Naive thymus-derived CD4-positive, alpha-beta T cell (primary cell): ENCODE data around the gene AKT3. TPM values are rescaled to one million over a fixed set of nuclear protein-coding genes. Genes with fewer than 3 reads are reported as not detected.

Experiments used
- ATAC-seq: fragments of 150-1000 bp; cut with Tn5 transposase; 2 replicates; pipeline ENCODE4 v1.10.0; 2021; ENCODE audit warnings: mild to moderate bottlenecking, moderate library complexity
- CTCF ChIA-PET: fragments of 350-600 bp; sonication (Branson Sonifier 250); formaldehyde crosslinking; loops from one replicate; lab custom pipeline; 2021; ENCODE audit warnings: antibody characterized with exemption; lab: Charles Lee
- POLR2A ChIA-PET: fragments of 350-600 bp; sonication (Branson Sonifier 250); formaldehyde crosslinking; loops from one replicate; lab custom pipeline; 2021; ENCODE audit warnings: antibody characterized with exemption, inconsistent platforms; lab: Charles Lee
- DNase-seq, 9 donors: peaks; one replicate each; pipeline versions ENCODE4 v3.0.0 to v3.0.0-alpha.2; 2020 to 2022; ENCODE audit warnings: mixed read lengths in 1 of 9
- H3K27ac ChIP-seq: one replicate; pipeline ENCODE4 v1.7.0; 2013; ENCODE audit warnings: mild to moderate bottlenecking, low read depth, low read length, moderate library complexity
- H3K27me3 ChIP-seq, 2 donors: one replicate each; pipeline ENCODE4 v1.7.0; 2013; ENCODE audit warnings: low read length in 2 of 2, mild to moderate bottlenecking in 2 of 2, moderate library complexity in 2 of 2; ENCODE audit not compliant: control insufficient read depth in 2 of 2, insufficient read depth in 2 of 2
- H3K36me3 ChIP-seq, 3 experiments: 1 replicate in 2 of 3; 2 replicates in 1 of 3; pipeline ENCODE4 v1.7.0; 2013; ENCODE audit warnings: low read length in 3 of 3, mild to moderate bottlenecking in 3 of 3, moderate library complexity in 1 of 3; ENCODE audit not compliant: insufficient read depth in 3 of 3, control insufficient read depth in 2 of 3
- H3K4me1 ChIP-seq, 2 donors: one replicate each; pipeline ENCODE4 v1.7.0; 2013; ENCODE audit warnings: low read length in 2 of 2, mild to moderate bottlenecking in 2 of 2, moderate library complexity in 1 of 2; ENCODE audit not compliant: control insufficient read depth in 2 of 2, insufficient read depth in 2 of 2
- H3K4me3 ChIP-seq: 2 replicates; pipeline ENCODE4 v1.7.0; 2013; ENCODE audit warnings: mild to moderate bottlenecking, low read length
- H3K9me3 ChIP-seq, 3 experiments: 1 replicate in 2 of 3; 2 replicates in 1 of 3; pipeline ENCODE4 v1.7.0; 2013; ENCODE audit warnings: low read length in 3 of 3; ENCODE audit not compliant: control insufficient read depth in 2 of 3
- H3K27ac Mint-ChIP-seq, 9 donors: one replicate each; pipeline ENCODE4 v1.8.0; 2020 to 2022; ENCODE audit warnings: mixed read lengths in 9 of 9, mild to moderate bottlenecking in 8 of 9, moderate library complexity in 5 of 9, inconsistent platforms in 2 of 9
- H3K27me3 Mint-ChIP-seq, 5 donors: one replicate each; pipeline ENCODE4 v1.8.0; 2021 to 2022; ENCODE audit warnings: mixed read lengths in 5 of 5, mild to moderate bottlenecking in 1 of 5
- H3K36me3 Mint-ChIP-seq, 5 donors: one replicate each; pipeline ENCODE4 v1.8.0; 2020 to 2022; ENCODE audit warnings: mixed read lengths in 5 of 5, mild to moderate bottlenecking in 3 of 5, inconsistent platforms in 1 of 5
- H3K4me1 Mint-ChIP-seq, 7 donors: one replicate each; pipeline ENCODE4 v1.8.0; 2020 to 2022; ENCODE audit warnings: mixed read lengths in 7 of 7, mild to moderate bottlenecking in 3 of 7, inconsistent platforms in 1 of 7
- H3K4me3 Mint-ChIP-seq, 10 donors: one replicate each; pipeline ENCODE4 v1.8.0; 2020 to 2022; ENCODE audit warnings: mild to moderate bottlenecking in 10 of 10, mixed read lengths in 10 of 10, moderate library complexity in 6 of 10, inconsistent platforms in 2 of 10
- H3K9me3 Mint-ChIP-seq, 11 donors: one replicate each; pipeline ENCODE4 v1.8.0; 2020 to 2022; ENCODE audit warnings: mixed read lengths in 11 of 11, mild to moderate bottlenecking in 4 of 11, inconsistent platforms in 1 of 11, moderate library complexity in 1 of 11
- intact Hi-C, 2 donors: fragments of 100-400 bp; cut with micrococcal nuclease; formaldehyde crosslinking; loops; one replicate each; pipeline ENCODE4 v1.15.1; 2023
- polyA plus RNA-seq, 2 donors: library from polyadenylated mRNA; unstranded; fragments of 300-500 nt; fragmentation: Illumina TruSeq; gene quantifications; one replicate each; pipeline ENCODE4 v1.2.3, GENCODE V29; 2021
- total RNA-seq, 6 experiments: library from RNA in 5 of 6; stranded (reverse) in 5 of 6; gene quantifications; 1 replicate in 5 of 6; 2 replicates in 1 of 6; pipeline ENCODE4 v1.2.3 and lab custom pipeline; 2021 to 2026

AKT3 gene
- total and polyA plus RNA-seq, 7 experiments from 2014 or later: 1.6 to 123 (median 69.4) TPM

DNA sequence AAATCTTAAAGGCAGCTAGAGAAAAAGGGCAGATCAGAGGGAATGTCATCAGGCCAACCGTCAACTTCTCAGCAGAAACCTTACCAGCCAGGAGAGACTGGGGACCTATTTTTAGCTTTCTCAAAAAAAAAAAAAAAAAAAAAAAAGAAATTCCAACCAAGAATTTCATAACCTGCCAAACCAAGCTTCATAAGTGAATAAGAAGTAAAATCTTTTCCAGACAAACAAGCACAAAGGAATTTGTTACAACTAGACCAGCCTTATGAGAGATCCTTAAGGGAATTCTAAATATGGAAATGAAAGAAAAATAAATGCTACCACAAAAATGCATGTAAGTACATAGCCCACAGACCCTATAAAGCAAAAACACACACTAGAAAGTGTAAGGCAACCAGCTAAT, 267.7 kb downstream of the AKT3 start:
- Histone ChIP-seq H3K27ac (no peak overlapping the region), H3K36me3 (peaks cover 0 to 4% (median 0%) of the 10 kb centered on the region in 3 experiments), H3K4me1 (no peaks in the 10 kb centered on the region), H3K9me3 (peaks cover 0 to 13% (median 8%) of the 10 kb centered on the region in 3 experiments), H3K27me3 (no peaks in the 10 kb centered on the region), H3K4me3 (no peak overlapping the region)
- POLR2A ChIA-PET: interaction anchor here (0.7 kb wide), 1 partner anchor 21 kb away, joined by 3 read pairs; no protein-coding TSS in a partner anchor
- H3K36me3 Mint-ChIP-seq: peaks cover 40 to 89% (median 74%) of the 10 kb centered on the region in 5 donors
- peak overlapping the region in 1 of 9 donors; percentile 14 for H3K27ac Mint-ChIP-seq
- H3K27me3 Mint-ChIP-seq: no peaks in the 10 kb centered on the region
- no peak overlapping the region for H3K4me3 Mint-ChIP-seq
- CTCF ChIA-PET: interaction anchor here (0.7 kb wide), 1 partner anchor 31 kb away, joined by 6 read pairs; no protein-coding TSS in a partner anchor
- intact Hi-C loops: no loop called here
- peaks cover 11 to 59% (median 33%) of the 10 kb centered on the region in 11 donors for H3K9me3 Mint-ChIP-seq
- H3K4me1 Mint-ChIP-seq: peaks cover 0 to 14% (median 5%) of the 10 kb centered on the region in 7 donors
- DNase-seq: no peak
- no peak for ATAC-seq

DNA sequence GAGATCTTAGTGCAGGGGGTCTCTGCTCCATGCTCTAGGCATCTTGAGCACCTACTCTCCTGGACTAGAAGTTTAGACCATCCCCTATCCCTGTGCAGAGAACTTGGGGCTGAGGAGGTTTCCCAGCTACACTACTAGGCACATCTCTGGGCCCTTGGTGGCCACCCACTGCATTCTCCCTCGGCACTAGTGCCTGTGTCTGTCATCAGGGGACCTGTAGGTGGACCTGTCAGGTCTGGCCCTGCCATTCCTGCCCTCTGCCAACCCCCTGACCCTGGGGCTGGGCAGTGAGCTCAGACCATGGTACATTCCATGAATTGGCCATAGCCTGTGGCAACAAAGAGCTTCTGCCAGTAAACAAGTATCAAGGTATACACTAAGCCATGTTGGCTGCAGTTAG, 269.1 kb downstream of the AKT3 start:
- intact Hi-C loops: no loop called here

DNA sequence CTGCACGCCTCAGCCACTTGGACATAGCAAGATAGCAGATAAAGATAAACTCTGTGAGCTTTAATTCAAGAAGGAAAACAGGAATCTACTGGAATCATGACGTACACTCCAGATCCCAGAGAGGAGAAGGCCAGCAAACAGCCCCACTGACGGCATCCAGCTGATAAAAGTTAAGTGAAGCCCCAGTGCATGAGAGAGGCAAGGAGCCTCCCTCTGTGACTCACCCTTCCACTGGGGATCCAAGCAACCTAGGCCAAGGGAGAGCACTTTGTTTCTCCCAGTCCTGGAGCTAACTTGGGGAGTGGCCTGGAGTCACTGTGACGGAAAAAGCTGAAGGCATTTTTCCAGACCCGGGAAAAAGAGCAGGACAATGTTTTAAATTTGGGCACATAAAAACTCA, 270.0 kb downstream of the AKT3 start:
- no peak overlapping the region for H3K4me3 Mint-ChIP-seq
- no peak overlapping the region for H3K27ac ChIP-seq
- peaks cover 0 to under 1% (median 0%) of the 10 kb centered on the region in 3 experiments for H3K36me3 ChIP-seq
- peaks cover 0 to 18% (median 8%) of the 10 kb centered on the region in 7 donors for H3K4me1 Mint-ChIP-seq
- no peaks in the 10 kb centered on the region for H3K27me3 Mint-ChIP-seq
- H3K4me1 ChIP-seq: no peaks in the 10 kb centered on the region
- CTCF ChIA-PET: no interaction called here
- no peak overlapping the region for H3K4me3 ChIP-seq
- intact Hi-C loops: no loop called here
- H3K36me3 Mint-ChIP-seq: peaks cover 38 to 84% (median 67%) of the 10 kb centered on the region in 5 donors
- H3K27me3 ChIP-seq: no peaks in the 10 kb centered on the region
- DNase-seq (no peak), ATAC-seq (no peak)
- H3K9me3 ChIP-seq: peaks cover 0 to 10% (median 8%) of the 10 kb centered on the region in 3 experiments
- H3K27ac Mint-ChIP-seq: no peak overlapping the region
- H3K9me3 Mint-ChIP-seq: peaks cover 9 to 44% (median 29%) of the 10 kb centered on the region in 11 donors
- POLR2A ChIA-PET: no interaction called here

More for the DNA sequence above, 269.1 kb downstream of the AKT3 start:
- H3K36me3 ChIP-seq: peaks cover 0 to 4% (median 0%) of the 10 kb centered on the region in 3 experiments
- H3K27me3 Mint-ChIP-seq: no peaks in the 10 kb centered on the region
- H3K4me1 Mint-ChIP-seq: peaks cover 0 to 19% (median 7%) of the 10 kb centered on the region in 7 donors
- ChIA-PET CTCF (no interaction called here), POLR2A (no interaction called here)
- H3K27ac Mint-ChIP-seq: no peak overlapping the region
- ATAC-seq: no peak
- peaks cover 11 to 53% (median 33%) of the 10 kb centered on the region in 11 donors for H3K9me3 Mint-ChIP-seq
- no peak overlapping the region for H3K27ac ChIP-seq
- H3K4me1 ChIP-seq: no peaks in the 10 kb centered on the region
- peaks cover 0 to 13% (median 8%) of the 10 kb centered on the region in 3 experiments for H3K9me3 ChIP-seq
- H3K4me3 Mint-ChIP-seq: no peak overlapping the region
- H3K4me3 ChIP-seq: no peak overlapping the region
- no peaks in the 10 kb centered on the region for H3K27me3 ChIP-seq
- DNase-seq: no peak
- peaks cover 45 to 88% (median 74%) of the 10 kb centered on the region in 5 donors for H3K36me3 Mint-ChIP-seq

DNA sequence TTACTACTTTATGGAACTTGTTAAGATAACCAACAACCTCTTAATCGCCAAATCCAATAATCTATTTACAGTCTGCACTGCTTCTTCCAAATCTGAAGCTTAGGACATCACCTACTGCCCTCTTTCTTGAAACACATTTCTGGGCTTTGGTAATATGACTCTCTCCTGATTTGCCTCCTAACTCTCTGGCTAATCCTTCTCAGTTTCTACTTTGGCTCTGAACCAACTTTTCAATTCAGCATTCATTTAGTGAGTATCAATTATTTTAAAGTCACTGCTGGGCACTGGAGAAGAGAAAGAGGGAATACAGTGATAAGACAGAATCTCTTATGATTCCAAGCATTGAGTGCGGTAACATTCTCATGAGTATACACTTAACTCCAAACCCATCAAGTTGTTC, 275.0 kb downstream of the AKT3 start:
- ChIA-PET CTCF (no interaction called here), POLR2A (no interaction called here)
- no peak overlapping the region for H3K27ac ChIP-seq
- no peaks in the 10 kb centered on the region for H3K27me3 ChIP-seq
- H3K9me3 Mint-ChIP-seq: peaks cover 0 to 9% (median 0%) of the 10 kb centered on the region in 11 donors
- H3K27ac Mint-ChIP-seq: no peak overlapping the region
- no peak for DNase-seq
- peaks cover 0 to 15% (median 0%) of the 10 kb centered on the region in 3 experiments for H3K36me3 ChIP-seq
- no peaks in the 10 kb centered on the region for H3K4me1 ChIP-seq
- peaks cover 23 to 78% (median 62%) of the 10 kb centered on the region in 5 donors for H3K36me3 Mint-ChIP-seq
- H3K4me3 ChIP-seq: no peak overlapping the region
- no peaks in the 10 kb centered on the region for H3K9me3 ChIP-seq
- no peak overlapping the region for H3K4me3 Mint-ChIP-seq
- intact Hi-C loops: no loop called here
- H3K4me1 Mint-ChIP-seq: peaks cover 0 to 14% (median 5%) of the 10 kb centered on the region in 7 donors
- ATAC-seq: no peak
- H3K27me3 Mint-ChIP-seq: no peaks in the 10 kb centered on the region

DNA sequence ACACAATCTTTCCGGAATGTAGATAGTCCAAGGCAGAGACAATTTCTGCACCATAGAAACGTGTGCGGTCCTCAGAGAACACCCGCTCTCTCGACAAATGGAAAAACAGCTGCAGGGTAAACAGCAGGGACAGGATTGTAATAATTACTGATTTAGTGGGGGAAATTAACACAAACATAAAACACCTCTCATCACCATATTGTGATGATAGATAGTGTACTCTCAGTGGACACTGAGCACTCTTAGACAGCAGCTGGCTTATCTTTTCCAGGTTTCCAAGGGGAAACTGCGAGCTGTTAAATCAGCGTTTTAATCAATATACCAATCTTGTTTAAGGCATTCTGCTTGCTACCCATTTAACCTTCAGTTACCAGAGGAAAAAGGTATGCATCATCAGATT, 277.1 kb downstream of the AKT3 start:
- no peak overlapping the region for H3K4me3 Mint-ChIP-seq
- Histone ChIP-seq H3K27ac (no peak overlapping the region), H3K4me1 (no peaks in the 10 kb centered on the region), H3K27me3 (no peaks in the 10 kb centered on the region), H3K9me3 (no peaks in the 10 kb centered on the region), H3K36me3 (peaks cover 0 to 18% (median 0%) of the 10 kb centered on the region in 3 experiments), H3K4me3 (no peak overlapping the region)
- ChIA-PET CTCF (no interaction called here), POLR2A (no interaction called here)
- H3K4me1 Mint-ChIP-seq: peaks cover 0 to 10% (median 4%) of the 10 kb centered on the region in 7 donors
- intact Hi-C loops: no loop called here
- no peak for ATAC-seq
- H3K27ac Mint-ChIP-seq: no peak overlapping the region
- peaks cover 0 to 5% (median 0%) of the 10 kb centered on the region in 11 donors for H3K9me3 Mint-ChIP-seq
- peaks cover 13 to 75% (median 56%) of the 10 kb centered on the region in 5 donors for H3K36me3 Mint-ChIP-seq
- H3K27me3 Mint-ChIP-seq: no peaks in the 10 kb centered on the region
- DNase-seq: no peak

DNA sequence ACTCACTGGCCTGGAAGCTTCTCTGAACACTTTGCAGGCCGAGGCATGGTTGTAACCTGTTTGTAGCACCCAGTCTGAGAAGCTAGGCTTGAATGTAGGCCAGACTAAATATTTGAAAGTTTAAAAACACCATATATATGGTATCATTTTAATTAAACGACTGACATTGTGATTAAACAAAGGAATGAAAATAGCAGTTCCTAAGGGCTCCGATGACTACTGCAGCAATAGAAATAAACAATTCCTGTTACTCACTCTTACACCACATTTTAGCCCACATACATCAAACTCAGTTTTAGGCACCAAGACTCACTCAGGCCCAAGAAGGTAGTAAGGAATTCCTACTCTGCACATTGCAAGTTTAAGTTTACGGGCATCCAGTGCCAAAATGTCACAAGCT, 281.2 kb downstream of the AKT3 start:
- intact Hi-C loops: no loop called here
- H3K4me1 ChIP-seq: no peaks in the 10 kb centered on the region
- no peaks in the 10 kb centered on the region for H3K27me3 Mint-ChIP-seq
- H3K9me3 Mint-ChIP-seq: peaks cover 0 to 2% (median 0%) of the 10 kb centered on the region in 11 donors
- no peak overlapping the region for H3K27ac Mint-ChIP-seq
- CTCF ChIA-PET: no interaction called here
- DNase-seq (no peak), ATAC-seq (no peak)
- H3K4me3 Mint-ChIP-seq: no peak overlapping the region
- no peaks in the 10 kb centered on the region for H3K27me3 ChIP-seq
- peaks cover 6 to 80% (median 54%) of the 10 kb centered on the region in 5 donors for H3K36me3 Mint-ChIP-seq
- H3K4me3 ChIP-seq: no peak overlapping the region
- peaks cover 0 to 4% (median 0%) of the 10 kb centered on the region in 7 donors for H3K4me1 Mint-ChIP-seq
- H3K27ac ChIP-seq: no peak overlapping the region
- H3K9me3 ChIP-seq: no peaks in the 10 kb centered on the region
- POLR2A ChIA-PET: no interaction called here
- peaks cover 0 to 22% (median 4%) of the 10 kb centered on the region in 3 experiments for H3K36me3 ChIP-seq

DNA sequence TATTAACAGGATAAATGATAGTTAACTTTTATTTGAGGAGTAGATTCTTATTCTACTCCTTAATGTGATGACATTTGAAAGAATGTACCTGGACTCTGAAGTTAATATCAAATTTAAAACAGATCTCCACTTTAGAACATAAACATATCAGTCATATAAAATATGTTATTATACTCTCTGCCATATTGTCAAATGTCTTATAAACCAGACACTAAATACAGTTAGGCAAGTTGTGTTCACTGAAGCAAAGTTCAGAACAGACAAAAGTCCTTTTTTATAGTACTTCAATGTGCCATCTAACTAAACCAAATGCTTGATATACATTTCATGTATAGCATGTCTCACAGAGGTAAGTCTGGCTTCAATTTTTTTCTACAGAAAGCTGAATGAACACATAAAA, 285.2 kb downstream of the AKT3 start:
- H3K4me3 Mint-ChIP-seq: no peak overlapping the region
- H3K27me3 Mint-ChIP-seq: no peaks in the 10 kb centered on the region
- Histone ChIP-seq H3K36me3 (peaks cover 4 to 23% (median 16%) of the 10 kb centered on the region in 3 experiments), H3K27ac (no peak overlapping the region), H3K27me3 (no peaks in the 10 kb centered on the region), H3K4me3 (no peak overlapping the region), H3K4me1 (no peaks in the 10 kb centered on the region), H3K9me3 (no peaks in the 10 kb centered on the region)
- peaks cover 0 to 8% (median 4%) of the 10 kb centered on the region in 11 donors for H3K9me3 Mint-ChIP-seq
- peaks cover 14 to 73% (median 52%) of the 10 kb centered on the region in 5 donors for H3K36me3 Mint-ChIP-seq
- no peak for DNase-seq
- no peak for ATAC-seq
- intact Hi-C loops: no loop called here
- H3K27ac Mint-ChIP-seq: no peak overlapping the region
- CTCF ChIA-PET: no interaction called here
- peaks cover 0 to 4% (median 0%) of the 10 kb centered on the region in 7 donors for H3K4me1 Mint-ChIP-seq
- POLR2A ChIA-PET: no interaction called here
